ENCODE data around the gene COL4A6.

DNA sequence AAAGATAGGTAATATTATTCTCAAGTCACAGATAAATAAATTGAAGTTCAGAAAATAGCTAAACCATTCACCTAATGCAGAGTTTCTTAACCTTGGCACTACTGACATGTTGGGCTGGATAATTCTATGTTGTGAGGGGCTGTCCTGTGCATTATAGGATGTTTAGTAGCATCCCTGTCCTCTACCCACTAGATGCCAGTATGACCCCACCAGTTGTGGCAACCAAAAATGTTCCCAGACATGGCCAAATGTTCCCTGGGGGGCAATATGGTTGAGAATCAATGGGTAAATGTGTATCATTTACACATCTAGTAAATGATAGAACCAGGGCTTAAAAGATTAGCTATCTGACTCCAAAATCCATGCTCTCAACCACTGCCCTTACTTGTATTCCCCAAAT is 140.9 kb downstream of the COL4A6 start:
- TF ChIP-seq POLR2AphosphoS5 (IDR thresholded peaks at IDR 0.05; ENCODE audit: insufficient read depth in 1 of 2, low read depth in 1 of 2) (no peak), POLR2A (IDR thresholded peaks at IDR 0.05) (no peak)
- TF ChIP-seq, protein P1, sequence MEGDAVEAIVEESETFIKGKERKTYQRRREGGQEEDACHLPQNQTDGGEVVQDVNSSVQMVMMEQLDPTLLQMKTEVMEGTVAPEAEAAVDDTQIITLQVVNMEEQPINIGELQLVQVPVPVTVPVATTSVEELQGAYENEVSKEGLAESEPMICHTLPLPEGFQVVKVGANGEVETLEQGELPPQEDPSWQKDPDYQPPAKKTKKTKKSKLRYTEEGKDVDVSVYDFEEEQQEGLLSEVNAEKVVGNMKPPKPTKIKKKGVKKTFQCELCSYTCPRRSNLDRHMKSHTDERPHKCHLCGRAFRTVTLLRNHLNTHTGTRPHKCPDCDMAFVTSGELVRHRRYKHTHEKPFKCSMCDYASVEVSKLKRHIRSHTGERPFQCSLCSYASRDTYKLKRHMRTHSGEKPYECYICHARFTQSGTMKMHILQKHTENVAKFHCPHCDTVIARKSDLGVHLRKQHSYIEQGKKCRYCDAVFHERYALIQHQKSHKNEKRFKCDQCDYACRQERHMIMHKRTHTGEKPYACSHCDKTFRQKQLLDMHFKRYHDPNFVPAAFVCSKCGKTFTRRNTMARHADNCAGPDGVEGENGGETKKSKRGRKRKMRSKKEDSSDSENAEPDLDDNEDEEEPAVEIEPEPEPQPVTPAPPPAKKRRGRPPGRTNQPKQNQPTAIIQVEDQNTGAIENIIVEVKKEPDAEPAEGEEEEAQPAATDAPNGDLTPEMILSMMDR (IDR thresholded peaks at IDR 0.05), result no peak

All from vagina (tissue), 2 donors.